NCI-H345 (cell line): ENCODE measurements around the gene IGSF22.
A peak's percentile ranks its signal among the peaks of the same experiment; 100 is the strongest.

Experiments
- DNase-seq: peaks from one replicate; lab custom pipeline; 2025; lab: John Stamatoyannopoulos, UW

Gene IGSF22

GRCh38 chr11:18743900-18744514, 18.0 kb upstream of the IGSF22 start:
- no peak for DNase-seq

- DNase-seq: no peak
Observed at GRCh38 chr11:18743365-18743764, 17.4 kb upstream of the IGSF22 start.

- DNase-seq: no peak
Observed at GRCh38 chr11:18741783-18742182, 15.8 kb upstream of the IGSF22 start.

- no peak for DNase-seq
Observed at GRCh38 chr11:18739685-18740084, 13.7 kb upstream of the IGSF22 start.

GRCh38 chr11:18737642-18738041, 11.7 kb upstream of the IGSF22 start:
- no peak for DNase-seq

GRCh38 chr11:18736590-18737148, 10.7 kb upstream of the IGSF22 start:
- no peak for DNase-seq

- DNase-seq: no peak
Observed at GRCh38 chr11:18733202-18733601, 7.2 kb upstream of the IGSF22 start.

GRCh38 chr11:18731949-18732821, 6.2 kb upstream of the IGSF22 start:
- peak; percentile 51 for DNase-seq

- no peak for DNase-seq
Observed at GRCh38 chr11:18731441-18731840, 5.5 kb upstream of the IGSF22 start.

- DNase-seq: no peak
Observed at GRCh38 chr11:18730020-18730419, 4.0 kb upstream of the IGSF22 start.

- DNase-seq: no peak
Observed at GRCh38 chr11:18729426-18729825, 3.4 kb upstream of the IGSF22 start.

- DNase-seq: no peak
Observed at GRCh38 chr11:18728658-18729057, 2.7 kb upstream of the IGSF22 start.

- peak; percentile 42 for DNase-seq
Observed at GRCh38 chr11:18727479-18728236, 1.7 kb upstream of the IGSF22 start.

GRCh38 chr11:18723991-18724390, 2.0 kb downstream of the IGSF22 start:
- DNase-seq: peak; percentile 39

GRCh38 chr11:18722293-18722637, 3.7 kb downstream of the IGSF22 start:
- DNase-seq: no peak

- peak; percentile 14 for DNase-seq
Observed at GRCh38 chr11:18721561-18722292, 4.3 kb downstream of the IGSF22 start.

- no peak for DNase-seq
Observed at GRCh38 chr11:18720808-18721560, 5.0 kb downstream of the IGSF22 start.

- DNase-seq: no peak
Observed at GRCh38 chr11:18720091-18720807, 5.7 kb downstream of the IGSF22 start.

GRCh38 chr11:18715476-18715875, 10.5 kb downstream of the IGSF22 start:
- DNase-seq: no peak

- no peak for DNase-seq
Observed at GRCh38 chr11:18714443-18714780, 11.6 kb downstream of the IGSF22 start.
